Endothelial cell of umbilical vein (primary cell): Measurements from ENCODE around the gene TCF15. TPM values are rescaled to one million over a fixed set of nuclear protein-coding genes. Genes with fewer than 3 reads are reported as not detected.

Experiments
- BruUV-seq: library from RNA; stranded (reverse); fragments of 400-500 nt; replicated peaks from 2 replicates; lab custom pipeline; 2021; lab: Mats Ljungman, UMichigan
- CTCF ChIA-PET: fragments of 300-600, 350-600 bp; sonication (Branson Sonifier 250); formaldehyde crosslinking; loops from one replicate; lab custom pipeline; 2021; ENCODE audit warnings: antibody characterized with exemption, inconsistent platforms; lab: Charles Lee
- POLR2A ChIA-PET: fragments of 300-600, 350-600 bp; sonication (Branson Sonifier 250); formaldehyde crosslinking; loops from one replicate; lab custom pipeline; 2021; ENCODE audit warnings: antibody characterized with exemption, inconsistent platforms; lab: Charles Lee
- DNase-seq: peaks from one replicate; pipeline ENCODE4 v3.0.0-alpha.2; 2011; ENCODE audit warnings: low read depth, low spot score
- FAIRE-seq: peaks from 2 replicates; lab custom pipeline; 2011; peaks lifted over from hg19 to GRCh38; lab: Jason Lieb, UNC
- H2AFZ ChIP-seq: 2 replicates; pipeline ENCODE4 v1.6.0; 2012; ENCODE audit warnings: low read depth, low read length, control low read depth, inconsistent platforms
- H3K27ac ChIP-seq: 2 replicates; pipeline ENCODE4 v1.5.1; 2011; ENCODE audit warnings: low read depth, mild to moderate bottlenecking, control low read depth, low read length, moderate library complexity; ENCODE audit not compliant: insufficient read depth
- H3K27me3 ChIP-seq, 2 experiments: 2 replicates each; pipeline versions ENCODE4 v1.6.0 to v1.6.1; 2011; ENCODE audit warnings: low read length in 2 of 2, mixed read lengths in 1 of 2; ENCODE audit not compliant: control insufficient read depth in 2 of 2, insufficient read depth in 2 of 2
- H3K36me3 ChIP-seq, 2 experiments: 2 replicates in 1 of 2; 3 replicates in 1 of 2; pipeline ENCODE4 v1.5.1; 2011; ENCODE audit warnings: low read length in 2 of 2, mild to moderate bottlenecking in 1 of 2, moderate library complexity in 1 of 2; ENCODE audit not compliant: control insufficient read depth in 2 of 2, insufficient read depth in 2 of 2; ENCODE audit errors: extremely low read depth in 1 of 2
- H3K4me1 ChIP-seq: 3 replicates; pipeline ENCODE4 v1.5.1; 2011; ENCODE audit warnings: mild to moderate bottlenecking, low read length; ENCODE audit not compliant: control insufficient read depth, insufficient read depth; ENCODE audit errors: extremely low read depth
- H3K4me2 ChIP-seq: 2 replicates; pipeline ENCODE4 v1.6.1; 2011; ENCODE audit warnings: low read length, control low read depth, mixed read lengths; ENCODE audit not compliant: insufficient read depth
- H3K4me3 ChIP-seq, 3 experiments: fragments of 200-600 bp in 1 of 3; sonication (generic), shearing (Covaris generic) in 1 of 3; replicated peaks in 1 of 3; 2 replicates each; pipeline ENCODE4 v1.5.1; 2011 to 2016; ENCODE audit warnings: control low read depth in 3 of 3, low read length in 3 of 3, mild to moderate bottlenecking in 2 of 3, inconsistent platforms in 1 of 3, low read depth in 1 of 3, moderate library complexity in 1 of 3; ENCODE audit not compliant: insufficient read depth in 1 of 3
- H3K79me2 ChIP-seq: 2 replicates; pipeline ENCODE4 v1.6.0; 2012; ENCODE audit warnings: low read length, inconsistent platforms; ENCODE audit not compliant: control insufficient read depth, insufficient read depth
- H3K9ac ChIP-seq: replicated peaks from 2 replicates; pipeline ENCODE3; 2011; ENCODE audit warnings: low read length, control low read depth; ENCODE audit not compliant: insufficient read depth; ENCODE audit errors: extremely low read depth
- H3K9me1 ChIP-seq: replicated peaks from 3 replicates; pipeline ENCODE4 v1.6.0; 2011; ENCODE audit warnings: mild to moderate bottlenecking, low read length; ENCODE audit not compliant: control insufficient read depth, insufficient read depth; ENCODE audit errors: extremely low read depth
- H3K9me3 ChIP-seq: replicated peaks from 2 replicates; pipeline ENCODE4 v1.5.1; 2012; ENCODE audit warnings: low read length, inconsistent platforms; ENCODE audit not compliant: control insufficient read depth, insufficient read depth
- H4K20me1 ChIP-seq: replicated peaks from 2 replicates; pipeline ENCODE3; 2011; ENCODE audit warnings: mild to moderate bottlenecking, low read length; ENCODE audit not compliant: control insufficient read depth, insufficient read depth; ENCODE audit errors: extremely low read depth
- FOS ChIP-seq: IDR thresholded peaks from 2 replicates; pipeline ENCODE4 v1.6.1; 2011; ENCODE audit warnings: mild to moderate bottlenecking, low read length, moderate library complexity, borderline replicate concordance; ENCODE audit not compliant: insufficient read depth
- JUN ChIP-seq: IDR thresholded peaks from 2 replicates; pipeline ENCODE4 v1.6.1; 2011; ENCODE audit warnings: borderline replicate concordance, low read depth; ENCODE audit not compliant: insufficient read length, insufficient read depth
- MYC ChIP-seq: IDR thresholded peaks from one replicate; pipeline ENCODE4 v1.6.1; 2011; ENCODE audit warnings: mild to moderate bottlenecking, low read depth, low read length
- POLR2A ChIP-seq: IDR thresholded peaks from 2 replicates; pipeline ENCODE4 v1.6.1; 2012; ENCODE audit warnings: low read depth, mild to moderate bottlenecking, control low read depth, low read length
- POLR2AphosphoS5 ChIP-seq: IDR thresholded peaks from 2 replicates; pipeline ENCODE4 v1.6.1; 2012; ENCODE audit warnings: low read depth, mild to moderate bottlenecking, control low read depth, low read length, moderate library complexity; ENCODE audit not compliant: insufficient read depth
- dilution Hi-C: fragments of 300-500 bp; cut with MboI; formaldehyde crosslinking; loops from one replicate; pipeline ENCODE4 v1.15.0; 2019; ENCODE audit warnings: low sequenced_read_pairs; ENCODE audit not compliant: extremely low pct_ligation_motif_present
- intact Hi-C: fragments of 100-400 bp; cut with micrococcal nuclease; formaldehyde crosslinking; loops from one replicate; pipeline ENCODE4 v1.10.0; 2022
- polyA plus RNA-seq, 4 experiments: library from polyadenylated mRNA; depleted of rRNA in 3 of 4; stranded (reverse) in 3 of 4; unstranded in 1 of 4; fragments of >200 nt; gene quantifications; 2 replicates each; pipeline versions ENCODE4 v1.2.1 to v1.2.3, GENCODE V29; 2011 to 2012; ENCODE audit warnings: missing spikeins in 1 of 4
- total RNA-seq: library from RNA; stranded (reverse); gene quantifications from 2 replicates; pipeline ENCODE4 v1.2.3, GENCODE V29; 2021

The TCF15 gene
- total and polyA plus RNA-seq, 2 donors (not counting 3 experiments of a cell fraction or from before 2014, with no cell fraction given): 0.07 to 1.3 TPM

DNA sequence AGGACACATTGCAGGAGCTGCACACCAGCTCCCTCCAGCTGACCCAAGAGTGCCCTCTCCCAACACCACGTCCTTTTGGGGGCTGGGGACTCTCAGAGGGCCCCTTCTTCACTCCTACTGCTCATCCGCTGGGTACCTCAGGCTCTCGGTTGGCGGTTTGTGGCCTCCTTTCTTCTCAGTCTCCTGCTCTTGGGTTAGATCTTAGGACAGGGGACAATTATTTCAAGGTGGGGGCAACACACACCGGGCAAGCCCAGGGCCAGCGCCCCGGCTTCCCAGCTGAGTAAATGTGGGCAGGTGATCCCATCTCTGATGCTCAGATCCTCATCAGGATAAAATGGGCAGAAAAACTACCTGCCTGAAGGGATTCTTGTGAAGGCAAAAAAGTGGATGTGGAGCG is 1.1 kb downstream of the TCF15 start:
- Histone ChIP-seq H3K4me2 (no peak overlapping the region), H3K79me2 (no peaks in the 10 kb centered on the region), H3K27ac (no peak overlapping the region), H3K9me1 (no peaks in the 10 kb centered on the region), H3K4me1 (peaks cover 6% of the 10 kb centered on the region), H4K20me1 (no peaks in the 10 kb centered on the region), H3K4me3 (no peak overlapping the region), H3K36me3 (no peaks in the 10 kb centered on the region), H2AFZ (no peak overlapping the region), H3K27me3 (peaks cover 37 to 50% of the 10 kb centered on the region in 2 experiments), H3K9me3 (no peaks in the 10 kb centered on the region), H3K9ac (no peak overlapping the region)
- DNase-seq (no peak), FAIRE-seq (no peak)
- dilution Hi-C loops: no loop called here
- ChIA-PET POLR2A (no interaction called here), CTCF (interaction anchor here (1.1 kb wide), 1 partner anchor 36 kb away, joined by 3 read pairs; no protein-coding TSS in a partner anchor)
- BruUV-seq: no TSS peak
- TF ChIP-seq POLR2AphosphoS5 (no peak), MYC (no peak), POLR2A (no peak), FOS (no peak)
- intact Hi-C loops: no loop called here

GRCh38 chr20:607476-607875 is 2.6 kb downstream of the TCF15 start:
- Histone ChIP-seq H3K27me3 (peaks cover 30 to 40% of the 10 kb centered on the region in 2 experiments), H3K4me3 (no peak overlapping the region), H2AFZ (no peak overlapping the region), H3K36me3 (no peaks in the 10 kb centered on the region), H4K20me1 (no peaks in the 10 kb centered on the region), H3K9me3 (no peaks in the 10 kb centered on the region), H3K79me2 (no peaks in the 10 kb centered on the region), H3K27ac (no peak overlapping the region), H3K4me1 (peaks cover 6% of the 10 kb centered on the region), H3K9ac (no peak overlapping the region), H3K9me1 (no peaks in the 10 kb centered on the region), H3K4me2 (no peak overlapping the region)
- POLR2A ChIA-PET: no interaction called here
- CTCF ChIA-PET: interaction anchor here (1.0 kb wide), 1 partner anchor 11 kb away, joined by 3 read pairs; no protein-coding TSS in a partner anchor
- no peak for TF ChIP-seq JUN
- FAIRE-seq: no peak
- no peak for DNase-seq
- no TSS peak for BruUV-seq
- intact Hi-C loops: no loop called here
- dilution Hi-C loops: no loop called here
